ENCODE data around the gene MEF2C.
"Not testable (repeated sequence)": the region's sequence is repeated elsewhere in the genome, so short reads cannot be mapped to it uniquely, and the experiment has no call there.

MEF2C gene

DNA sequence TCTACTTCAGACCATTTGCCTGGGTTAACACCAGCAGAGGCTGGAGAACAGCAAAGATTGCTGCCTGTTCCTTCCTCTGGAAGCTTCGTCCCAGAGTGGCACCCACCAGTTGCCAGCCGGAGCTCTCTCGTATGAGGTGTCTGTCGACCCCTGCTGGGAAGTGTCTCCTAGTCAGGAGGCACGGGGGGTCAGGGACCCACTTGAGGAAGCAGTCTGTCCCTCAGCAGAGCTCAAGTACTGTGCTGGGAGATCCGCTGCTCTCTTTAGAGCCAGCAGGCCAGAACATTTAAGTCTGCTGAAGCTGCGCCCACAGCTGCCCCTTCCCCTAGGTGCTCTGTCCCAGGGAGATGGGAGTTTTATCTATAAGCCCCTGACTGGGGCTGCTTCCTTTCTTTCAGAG lies 84.1 kb downstream of the MEF2C start:
- DNase-seq, result not testable (repeated sequence)

DNA sequence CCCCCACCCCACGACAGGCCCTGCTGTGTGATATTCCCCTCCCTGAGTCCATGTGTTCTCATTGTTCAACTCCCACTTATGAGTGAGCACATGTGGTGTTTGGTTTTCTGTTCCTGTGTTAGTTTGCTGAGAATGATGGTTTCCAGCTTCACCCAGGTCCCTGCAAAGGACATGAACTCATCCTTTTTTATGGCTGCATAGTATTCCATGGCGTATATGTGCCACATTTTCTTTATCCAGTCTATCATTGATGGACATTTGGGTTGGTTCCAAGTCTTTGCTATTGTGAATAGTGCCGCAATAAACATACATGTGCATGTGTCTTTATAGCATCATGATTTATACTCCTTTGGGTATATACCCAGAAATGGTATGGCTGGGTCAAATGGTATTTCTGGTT lies 89.2 kb downstream of the MEF2C start:
- not testable (repeated sequence) for DNase-seq

DNA sequence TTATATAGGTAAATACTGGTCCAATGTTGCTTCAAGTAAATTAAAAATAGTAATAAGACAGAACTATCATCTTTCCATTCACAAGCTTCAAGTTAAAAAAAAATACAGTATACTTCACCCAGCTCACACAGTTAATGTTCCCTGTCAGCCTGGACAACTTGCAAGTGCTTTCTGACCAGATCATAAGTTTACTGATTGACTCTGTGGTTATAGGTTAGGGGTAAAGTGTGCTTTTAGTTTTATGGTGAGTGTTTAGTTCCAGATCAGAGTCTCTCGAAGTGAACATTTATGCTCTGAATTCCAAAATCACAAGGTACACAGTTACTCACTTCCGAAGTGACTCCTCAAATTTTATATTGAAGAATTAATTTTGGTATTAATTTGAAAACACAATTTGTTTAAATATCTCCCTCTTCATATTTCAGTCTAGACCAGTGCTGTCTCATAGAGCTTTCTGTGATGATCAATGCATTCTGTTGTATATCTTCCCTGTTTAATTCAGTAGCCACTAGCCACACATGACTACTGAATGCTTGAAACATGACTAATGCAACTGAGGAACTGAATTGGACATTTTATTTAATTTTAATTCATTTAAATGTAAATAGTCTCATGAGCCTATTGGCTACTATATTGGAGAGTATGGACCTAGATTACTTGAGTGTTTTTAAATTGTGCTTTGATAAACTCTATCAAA lies 90.7 kb downstream of the MEF2C start:
- no peak for DNase-seq

DNA sequence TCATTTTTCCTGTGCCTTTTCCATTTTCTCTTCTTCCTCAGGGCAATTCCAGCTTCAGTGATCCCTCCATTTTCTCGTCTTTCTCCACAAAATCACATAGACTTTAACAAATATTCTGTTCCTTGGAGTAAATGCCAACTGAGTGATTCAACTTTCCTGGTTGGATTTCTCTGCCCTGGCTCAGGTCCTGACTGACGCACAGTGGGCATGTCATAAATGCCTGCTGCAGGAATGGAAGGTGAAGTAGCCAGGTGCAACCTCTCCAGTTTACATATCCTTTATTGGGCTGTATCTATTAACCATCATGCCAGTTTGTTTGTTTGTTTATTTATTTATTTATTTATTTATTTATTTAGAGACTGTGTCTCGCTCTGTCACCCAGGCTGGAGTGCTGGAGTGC lies 95.1 kb downstream of the MEF2C start:
- DNase-seq, result no peak

DNA sequence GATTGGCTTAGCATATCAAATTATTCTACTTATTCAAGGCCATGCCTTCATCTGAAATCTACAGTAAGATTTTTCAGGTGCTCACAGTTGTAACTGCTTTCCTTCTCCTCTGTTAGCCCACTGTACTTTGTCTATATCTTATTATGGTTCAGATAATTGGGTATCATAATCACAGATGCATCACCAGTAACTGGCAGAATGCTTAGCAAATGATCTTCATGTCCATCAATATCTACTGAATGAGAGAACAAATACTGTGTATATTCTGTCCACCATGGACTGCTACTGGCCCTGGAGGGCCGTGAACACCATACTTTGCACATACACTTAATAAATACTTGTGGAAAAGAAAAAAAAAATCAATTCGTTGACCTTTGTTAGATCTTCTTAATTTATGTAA lies 96.2 kb downstream of the MEF2C start:
- DNase-seq, result no peak

DNA sequence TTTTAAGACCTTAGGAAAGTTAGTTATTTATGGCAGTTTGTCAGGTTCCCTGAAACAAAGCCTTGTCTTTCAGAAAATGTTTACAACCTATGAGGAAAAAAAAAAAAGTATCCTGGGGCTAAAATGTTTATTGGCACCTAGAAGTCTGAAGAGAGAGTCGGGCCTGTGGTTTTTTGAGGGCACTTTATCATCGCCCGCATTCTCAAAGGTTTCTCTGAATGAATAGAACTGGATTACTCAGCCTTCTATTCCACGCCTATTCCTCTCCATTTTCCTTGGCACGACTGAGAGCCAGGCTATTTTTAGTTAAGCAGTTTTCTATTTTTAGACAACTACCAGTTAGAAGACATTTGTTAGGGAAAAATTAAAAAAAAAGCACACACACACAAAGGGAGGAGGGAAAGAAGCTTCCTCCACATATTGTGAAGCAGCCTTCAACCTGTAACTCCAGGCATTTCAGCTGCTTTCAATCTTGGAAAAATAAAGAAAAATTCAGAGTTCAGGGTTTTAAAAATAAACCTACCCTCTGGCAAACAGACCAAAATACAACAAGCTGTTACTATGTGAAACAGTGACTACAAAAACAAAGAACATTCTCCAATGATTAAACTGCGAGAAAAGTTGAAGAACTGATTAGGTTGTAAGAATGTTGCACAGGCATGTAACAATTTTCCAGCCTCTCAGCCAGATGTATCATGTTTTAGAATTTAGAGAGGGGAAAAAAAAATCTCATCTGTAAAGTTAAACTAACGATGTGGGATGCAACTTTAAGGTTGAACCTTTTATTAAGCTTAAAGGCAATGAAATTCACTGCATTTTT lies 97.0 kb downstream of the MEF2C start:
- DNase-seq, result no peak

DNA sequence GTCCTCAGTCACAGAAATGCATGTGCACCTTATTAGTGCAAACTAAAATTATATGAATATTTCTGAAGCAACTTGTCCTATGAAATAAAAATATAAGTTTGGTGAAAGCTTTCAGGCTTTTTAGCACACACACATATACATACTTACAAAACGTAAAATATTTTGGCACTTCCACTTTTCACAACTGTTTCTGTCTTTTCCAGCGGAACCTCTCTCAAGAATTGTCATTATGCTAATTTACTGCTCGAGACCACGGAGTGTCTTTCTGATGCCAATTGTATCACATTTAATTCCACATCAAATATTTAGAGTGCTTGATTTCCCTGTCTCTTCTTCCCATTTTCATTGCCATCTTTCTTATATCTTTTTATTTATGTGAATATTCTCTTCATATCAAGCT lies 100.4 kb downstream of the MEF2C start:
- no peak for DNase-seq

DNA sequence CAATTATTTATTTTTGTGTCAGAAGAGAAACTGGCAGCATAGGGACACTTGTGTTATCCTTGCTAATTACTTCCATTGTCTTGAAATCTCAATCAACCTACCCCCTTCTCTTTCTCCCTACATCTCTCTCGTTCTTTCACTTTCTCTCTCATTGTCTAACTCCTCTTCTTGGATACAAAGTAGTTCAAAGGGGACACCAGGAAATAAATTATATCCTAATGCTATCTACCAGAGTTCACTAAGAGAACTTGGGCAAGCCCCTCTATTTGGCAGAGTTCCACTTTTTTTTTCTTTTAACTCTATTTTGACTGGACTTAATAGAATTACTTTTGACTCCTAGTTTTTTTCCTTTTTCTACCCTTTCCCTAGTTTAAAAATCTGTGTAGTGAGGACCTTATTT lies 102.2 kb downstream of the MEF2C start:
- no peak for DNase-seq

DNA sequence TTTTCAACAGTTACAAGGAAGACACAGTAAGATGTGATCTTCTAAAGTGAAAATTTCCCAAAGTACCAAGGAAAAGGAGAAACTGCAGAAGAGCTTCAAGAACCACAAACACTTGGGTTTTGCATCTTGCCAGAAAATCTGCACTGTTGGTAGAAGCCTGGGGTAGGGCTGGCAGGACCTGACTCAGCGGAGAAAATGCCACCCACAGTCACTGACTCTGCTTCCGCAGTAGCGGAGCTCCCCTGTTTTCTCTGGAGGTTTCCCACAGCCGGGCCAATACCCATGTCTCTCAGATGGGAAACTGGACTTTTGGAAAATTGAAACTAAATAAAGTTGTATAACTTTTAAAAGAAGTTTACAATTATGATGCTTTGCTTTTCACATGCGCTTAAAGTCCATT lies 104.2 kb downstream of the MEF2C start:
- no peak for DNase-seq

DNA sequence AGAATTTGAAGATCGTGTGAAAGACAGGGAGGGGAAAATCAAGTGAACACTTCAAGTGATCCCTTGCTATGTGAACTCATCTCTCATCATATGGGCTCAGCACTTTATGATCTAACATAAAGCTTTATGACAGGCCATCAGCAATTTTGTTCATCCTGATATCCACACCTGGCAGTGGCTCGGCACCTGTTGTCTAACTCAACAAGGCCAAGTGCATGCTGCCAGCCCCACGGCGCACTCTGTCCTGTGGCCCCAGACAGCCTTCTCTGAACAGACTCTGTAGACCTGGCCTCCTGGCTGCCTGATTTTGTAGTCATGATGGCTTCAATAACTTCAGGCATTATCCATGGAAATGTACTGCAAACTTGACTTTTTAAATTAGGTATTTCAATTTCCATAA lies 106.3 kb downstream of the MEF2C start:
- DNase-seq, result no peak

DNA sequence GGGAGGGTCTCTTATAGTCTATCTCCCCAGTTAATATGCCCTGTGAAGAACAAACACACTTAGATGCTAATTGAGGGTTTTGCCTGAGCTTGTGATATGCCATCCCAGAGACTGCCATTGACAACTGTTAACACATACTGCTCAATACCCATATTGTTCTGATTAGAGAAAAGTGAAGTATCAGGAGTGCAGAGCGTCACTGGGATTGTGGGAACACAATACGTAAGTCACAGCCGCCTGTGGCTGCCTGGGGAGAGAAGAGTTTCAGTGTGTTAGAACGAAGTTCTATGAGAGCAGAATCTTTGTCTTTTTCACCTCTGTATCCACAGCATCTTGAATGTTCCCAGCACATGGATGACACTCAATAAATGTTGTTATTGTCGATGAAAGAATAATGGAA lies 110.2 kb downstream of the MEF2C start:
- no peak for DNase-seq

DNA sequence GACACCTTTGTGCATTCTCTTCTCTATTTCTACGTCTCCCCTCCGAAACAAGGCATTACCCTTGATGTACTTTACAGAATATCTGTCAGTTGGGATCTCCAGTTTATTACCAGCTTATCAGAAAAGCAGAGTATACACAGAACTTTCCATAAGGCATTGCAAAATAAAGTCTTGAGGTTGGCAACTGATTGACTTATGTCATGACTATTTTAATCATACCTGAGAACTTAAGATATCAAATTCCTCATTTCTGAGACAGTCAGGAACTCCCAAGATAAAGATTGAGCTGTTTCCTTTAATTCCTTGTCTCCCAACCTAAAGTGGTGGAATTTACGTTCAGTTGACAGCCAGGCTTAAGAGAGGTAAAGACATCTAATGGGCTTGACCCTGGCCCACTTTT lies 110.9 kb downstream of the MEF2C start:
- DNase-seq, result no peak

DNA sequence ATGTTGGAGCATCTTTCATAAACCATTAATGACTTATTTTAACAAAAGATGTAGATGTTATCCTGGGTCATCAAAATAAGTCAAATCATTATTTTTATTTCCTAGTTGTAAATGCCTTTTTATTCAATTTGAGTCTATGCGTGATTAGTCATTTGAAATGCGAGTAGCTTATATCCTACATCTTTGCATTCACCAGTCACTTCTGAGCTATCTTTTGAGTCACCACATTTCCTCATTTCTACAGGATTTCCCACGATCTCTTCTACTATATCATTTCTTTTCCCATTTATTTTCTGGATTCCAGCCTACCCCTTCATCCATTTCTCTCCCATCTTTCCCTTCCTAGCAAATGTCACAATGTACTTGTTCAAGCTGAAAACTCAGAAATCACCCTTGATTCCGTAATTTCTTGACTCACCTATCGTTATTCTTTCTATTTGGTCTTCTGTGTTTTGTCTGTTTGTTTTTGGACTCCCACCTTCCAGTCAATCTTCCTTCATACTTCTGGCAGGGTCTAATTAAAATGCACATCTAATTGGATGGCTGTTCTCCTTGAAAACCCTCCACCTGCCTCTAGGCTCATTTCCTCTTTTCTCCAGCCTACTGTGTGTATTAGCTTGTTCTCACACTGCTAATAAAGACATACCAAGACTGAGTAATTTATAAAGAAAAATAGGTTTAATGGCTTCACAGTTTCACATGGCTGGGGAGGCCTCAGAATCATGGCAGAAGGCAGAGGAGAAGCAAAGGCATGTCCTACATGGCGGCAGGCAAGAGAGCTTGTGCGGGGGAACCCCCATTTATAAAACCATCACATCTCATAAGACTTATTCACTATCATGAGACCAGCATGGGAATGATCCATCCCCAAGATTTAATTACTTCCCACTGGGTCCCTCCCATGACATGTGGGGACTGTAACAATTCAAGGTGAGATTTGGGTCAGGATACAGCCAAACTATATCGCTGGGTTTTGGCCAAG lies 112.4 kb downstream of the MEF2C start:
- DNase-seq, result no peak

DNA sequence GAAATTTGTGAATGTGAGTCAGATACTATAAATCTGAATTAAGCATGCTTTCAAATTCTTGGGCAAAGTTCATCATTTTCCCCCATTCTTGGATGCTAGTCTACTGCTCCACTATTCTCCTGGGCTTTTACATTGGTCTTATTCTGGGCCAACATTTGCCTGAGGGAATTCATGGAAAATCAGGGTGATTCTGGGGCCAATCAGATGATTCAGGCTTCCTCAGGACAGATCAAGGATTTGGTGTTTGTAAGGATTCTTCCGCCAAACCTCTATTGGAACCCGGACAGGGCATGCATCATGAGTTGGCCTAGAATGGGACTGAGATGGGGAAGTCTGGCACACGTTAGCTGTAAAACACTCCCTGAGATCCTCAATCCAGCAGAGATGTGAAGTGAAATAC lies 113.8 kb downstream of the MEF2C start:
- no peak for DNase-seq

DNA sequence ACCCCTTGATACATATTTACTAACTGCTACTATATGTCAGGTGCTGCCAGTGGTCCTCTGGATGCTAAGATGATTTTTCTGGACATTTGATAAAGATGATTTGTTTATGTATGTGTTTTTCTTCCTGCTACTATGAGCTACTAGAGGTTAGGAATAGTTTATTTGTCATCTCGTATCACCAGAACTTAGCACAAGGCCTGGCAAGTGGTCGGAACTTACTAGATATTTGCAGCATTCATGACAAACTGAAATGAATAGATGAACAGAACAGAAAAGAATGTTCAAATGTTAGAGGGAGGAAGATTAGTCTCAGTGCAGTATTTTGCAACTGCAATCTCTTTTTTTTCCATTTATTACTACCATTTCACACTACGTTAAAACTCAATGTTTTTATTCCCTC lies 114.6 kb downstream of the MEF2C start:
- DNase-seq, result no peak

DNA sequence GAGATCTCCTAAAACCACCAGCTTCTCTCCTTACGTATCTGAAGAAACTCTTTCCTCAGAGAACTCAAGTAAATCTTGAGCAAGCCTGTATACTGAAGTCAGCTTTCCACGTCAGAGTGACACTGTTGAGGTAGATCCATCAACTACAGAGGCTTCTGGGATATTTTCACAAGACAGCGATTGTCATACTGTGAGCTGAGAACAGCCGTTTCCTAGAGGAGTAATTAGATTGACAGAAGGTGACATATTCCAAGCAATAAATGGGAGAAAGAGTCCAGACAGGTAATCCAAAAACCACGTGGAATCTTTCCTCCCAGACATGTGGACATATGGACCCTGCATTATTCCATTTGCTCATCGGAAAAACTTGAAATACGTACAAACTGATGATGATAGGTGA lies 117.2 kb downstream of the MEF2C start:
- DNase-seq, result no peak

DNA sequence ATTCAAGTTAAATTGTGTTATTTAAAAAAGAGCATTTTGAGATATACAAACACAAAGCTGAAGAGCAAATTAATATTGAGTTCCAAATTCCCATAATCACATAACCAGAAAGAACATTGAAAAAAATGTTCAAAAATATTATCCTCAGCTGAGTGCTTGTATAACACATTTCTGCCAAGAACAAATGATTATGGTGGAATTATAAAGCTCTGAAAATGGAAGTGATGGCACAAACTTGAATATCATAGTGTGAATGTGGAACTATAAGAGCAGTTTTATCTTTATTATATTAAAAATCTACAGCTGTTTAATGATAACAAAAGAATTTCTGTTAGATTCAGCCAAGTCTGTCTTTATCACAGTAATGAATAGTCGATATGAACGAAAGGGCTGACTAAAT lies 117.8 kb downstream of the MEF2C start:
- DNase-seq, result no peak

DNA sequence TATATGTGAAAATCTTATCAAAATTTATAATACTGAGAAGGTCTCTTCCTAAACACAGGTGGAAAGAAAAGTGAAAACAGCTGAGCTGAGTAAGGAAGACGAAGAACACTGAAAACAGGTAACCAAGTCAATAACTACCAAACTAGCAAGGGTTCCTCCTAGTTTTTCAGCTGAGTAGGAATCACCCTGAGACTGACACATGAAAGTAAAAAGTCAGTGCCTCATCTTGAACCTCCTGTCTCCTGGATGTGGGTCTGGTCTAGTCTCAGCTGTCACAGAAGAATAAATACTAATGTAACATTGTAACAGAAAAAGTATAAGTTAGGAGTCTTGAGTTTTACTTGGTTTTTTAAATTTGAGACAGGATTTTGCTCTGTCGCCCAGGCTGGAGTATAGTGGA lies 121.0 kb downstream of the MEF2C start:
- no peak for DNase-seq

DNA sequence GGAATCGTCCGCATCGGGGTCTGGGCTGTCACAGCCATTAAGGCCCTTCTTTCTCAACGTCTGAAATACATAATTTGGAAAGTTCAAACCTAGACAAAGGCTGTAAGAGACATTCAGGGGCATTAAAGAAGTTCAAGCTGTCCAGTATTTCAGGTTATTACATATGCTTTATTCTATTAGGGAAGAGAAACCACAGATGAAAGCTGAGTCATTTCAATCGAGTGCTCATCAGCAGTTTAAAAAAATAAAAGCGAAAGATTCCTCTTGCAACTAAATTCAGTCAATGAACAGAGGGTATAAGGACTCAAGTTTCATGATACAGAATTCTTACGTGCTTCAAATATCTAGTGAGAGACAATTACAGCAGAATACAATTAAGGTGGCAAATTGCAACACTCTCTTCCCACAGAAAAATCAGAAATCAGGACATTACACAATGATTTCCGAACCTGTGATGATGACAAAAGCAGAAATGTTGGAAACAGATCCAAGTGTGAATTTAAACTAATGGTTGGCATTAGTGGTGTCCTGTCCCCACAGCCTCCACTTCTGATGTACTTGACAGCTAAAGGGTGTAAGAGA lies 121.6 kb downstream of the MEF2C start:
- no peak for DNase-seq

DNA sequence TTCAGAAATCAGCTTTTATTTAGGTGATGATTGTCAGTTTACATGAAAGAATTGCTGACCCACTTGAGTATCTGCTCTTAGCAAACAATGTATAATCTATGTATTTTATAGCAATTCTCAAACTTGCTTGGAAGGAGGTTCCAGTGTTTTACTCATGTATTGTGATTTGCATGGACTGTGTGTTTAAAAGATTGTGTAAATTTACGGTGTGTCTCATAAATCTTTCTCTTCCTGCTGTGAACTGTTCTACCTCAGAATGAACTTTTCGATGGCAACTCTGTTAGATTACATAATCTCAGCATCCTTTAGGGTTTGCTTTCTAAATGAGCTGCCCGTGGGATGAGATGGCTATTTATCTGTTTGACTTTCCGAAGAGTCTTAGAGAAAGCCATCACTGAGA lies 122.5 kb downstream of the MEF2C start:
- DNase-seq, result no peak

DNA sequence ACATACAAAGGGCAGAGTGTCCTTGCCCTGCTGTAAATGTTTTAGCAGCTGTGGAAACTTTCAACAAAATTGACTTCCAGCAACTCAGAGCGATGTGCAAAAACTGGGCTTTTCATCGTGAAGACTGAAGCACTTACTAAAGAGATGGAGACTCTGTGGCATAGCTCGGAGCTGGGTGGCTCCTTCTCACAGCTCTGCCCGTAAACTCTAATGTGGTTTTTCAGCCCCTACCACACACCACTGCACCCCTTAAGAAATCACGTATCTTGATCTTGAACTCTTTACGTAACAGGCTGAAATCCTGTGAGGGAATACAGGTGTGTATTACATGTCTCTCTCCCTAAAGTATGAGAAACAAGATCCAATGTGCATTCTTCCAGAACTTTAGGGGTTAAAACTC lies 124.4 kb downstream of the MEF2C start:
- DNase-seq, result no peak

DNA sequence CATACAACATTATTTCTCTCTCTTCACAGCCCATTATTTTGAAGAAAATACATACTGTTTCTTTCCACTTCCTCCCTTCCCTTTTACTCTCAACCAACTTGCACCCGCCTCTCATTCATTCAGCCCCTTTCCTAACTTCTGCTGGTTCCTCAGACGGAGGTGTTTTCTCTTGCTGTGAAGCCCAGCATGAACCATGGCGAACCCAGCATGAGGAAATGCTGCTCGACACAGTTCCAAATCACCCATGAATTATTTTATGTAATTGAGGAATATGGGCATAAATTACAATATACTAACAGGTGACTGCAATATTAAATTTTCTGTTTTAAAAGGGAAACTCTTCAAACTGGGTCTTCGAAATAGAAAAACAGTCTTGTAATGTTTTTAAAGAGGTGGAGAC lies 124.8 kb downstream of the MEF2C start:
- no peak for DNase-seq

DNA sequence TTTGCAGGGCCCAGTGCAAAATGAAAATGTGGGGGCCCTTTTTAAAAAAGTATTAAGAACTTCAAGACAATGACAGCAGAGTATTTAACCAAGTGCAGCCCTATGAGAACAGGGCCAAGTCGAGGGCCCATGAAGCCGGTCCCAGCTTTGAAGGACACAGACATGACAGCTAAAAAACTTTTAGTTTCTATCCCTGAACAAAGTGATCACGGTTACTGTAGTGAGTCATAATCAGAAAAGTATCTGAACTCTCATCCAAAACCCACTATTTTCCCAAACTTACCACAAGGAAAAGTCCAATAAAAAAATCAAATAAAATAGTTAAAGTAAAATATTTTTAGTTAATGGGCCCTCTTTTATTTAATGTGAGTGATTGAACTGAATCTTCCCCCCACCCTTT lies 126.0 kb downstream of the MEF2C start:
- no peak for DNase-seq

All from NCI-H1092 treated with DMSO at 0.1 percent for 48 hours (cell line).